ENCODE data around the gene SSX4.
"Not testable (repeated sequence)": the region's sequence is repeated elsewhere in the genome, so short reads cannot be mapped to it uniquely, and the experiment has no call there.

SSX4 gene, protein sequence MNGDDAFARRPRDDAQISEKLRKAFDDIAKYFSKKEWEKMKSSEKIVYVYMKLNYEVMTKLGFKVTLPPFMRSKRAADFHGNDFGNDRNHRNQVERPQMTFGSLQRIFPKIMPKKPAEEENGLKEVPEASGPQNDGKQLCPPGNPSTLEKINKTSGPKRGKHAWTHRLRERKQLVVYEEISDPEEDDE

DNA sequence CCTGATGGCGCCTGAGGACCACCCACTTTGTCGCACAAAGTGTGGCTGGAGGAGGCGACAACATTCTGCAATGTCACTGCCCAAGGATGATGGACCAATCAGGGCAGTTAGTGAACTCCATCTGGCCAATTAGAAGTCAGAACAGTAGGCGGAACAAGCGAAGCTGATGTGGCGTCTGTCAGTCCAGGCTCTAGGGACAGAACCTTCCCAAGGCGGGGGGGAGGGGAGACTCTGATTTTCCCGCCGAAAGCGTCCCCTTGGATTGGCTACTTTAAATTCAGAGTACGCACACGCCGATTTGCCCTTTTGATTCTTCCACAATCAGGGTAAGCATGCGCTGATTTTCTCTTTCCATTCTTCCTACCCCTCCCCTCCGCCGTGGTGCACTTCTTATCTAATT, at the start of gene SSX4:
SSX4 (plus strand) TSS at position 301 of the 400 bp plus-strand sequence. CDS start 515 bp downstream, outside the sequence.
- DNase-seq: not testable (repeated sequence)

- DNase-seq: not testable (repeated sequence)
These were observed 37.3 kb upstream of the SSX4 start for GRCh38 chrX:48346059-48346458.

- not testable (repeated sequence) for DNase-seq
These were observed 26.8 kb upstream of the SSX4 start, which contains the start of gene SSX3 for GRCh38 chrX:48356315-48357094. Gene SSX3 (minus strand): TSS chrX:48356703. CDS start chrX:48355249, 1,454 bp downstream.

GRCh38 chrX:48357681-48358080, 25.7 kb upstream of the SSX4 start:
- no peak for DNase-seq

DNA sequence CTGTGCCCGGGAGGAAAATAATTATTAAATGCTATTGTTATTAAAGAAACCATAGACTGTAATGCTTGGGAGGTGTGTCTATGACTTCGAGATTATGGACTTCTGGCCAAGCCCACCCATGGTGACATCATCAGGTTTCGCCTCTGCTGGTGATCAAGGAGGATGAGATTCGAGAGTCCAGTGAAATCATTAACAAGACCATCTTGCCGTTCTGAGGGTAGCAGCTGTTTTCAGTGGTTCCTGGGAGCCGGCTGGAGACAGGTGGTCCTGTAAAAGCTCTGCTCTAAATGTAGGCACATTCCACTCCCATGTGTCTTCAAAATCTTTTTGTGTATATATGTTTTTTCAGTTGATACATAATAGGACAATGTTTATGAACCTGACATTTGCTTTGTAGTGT, 24.1 kb upstream of the SSX4 start:
- not testable (repeated sequence) for DNase-seq

DNA sequence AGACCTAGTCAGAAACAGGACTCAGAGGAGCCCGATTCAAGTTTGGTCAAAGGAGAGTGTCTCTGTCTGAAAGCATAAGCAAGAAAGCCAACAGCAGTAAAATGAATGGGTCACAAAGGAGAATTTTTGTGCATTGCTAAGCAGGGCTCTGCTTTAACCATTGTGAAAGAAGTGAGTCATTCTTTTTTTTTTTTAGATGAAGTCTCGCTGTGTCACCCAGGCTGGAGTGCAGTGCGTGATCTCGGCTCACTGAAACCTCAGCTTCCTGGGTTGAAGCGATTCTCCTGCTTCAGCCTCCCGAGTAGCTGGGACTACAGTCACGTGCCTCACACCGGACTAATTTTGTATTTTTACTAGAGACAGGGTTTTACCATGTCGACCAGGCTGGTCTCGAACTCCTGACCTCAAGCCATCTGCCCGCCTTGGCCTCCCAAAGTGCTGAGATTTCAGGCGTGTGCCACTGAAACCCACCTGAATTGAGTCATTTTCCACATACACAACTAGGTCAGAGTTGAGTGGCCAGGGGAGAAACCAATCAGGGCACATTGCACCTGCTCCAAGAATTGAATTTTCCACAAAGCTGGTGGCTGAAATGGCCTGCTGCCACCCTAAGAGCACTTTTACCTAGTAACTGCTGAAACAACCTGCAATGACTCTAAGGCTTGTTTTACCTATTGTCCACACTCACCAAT, 15.5 kb upstream of the SSX4 start:
- DNase-seq: not testable (repeated sequence)

GRCh38 chrX:48370408-48370807, 12.9 kb upstream of the SSX4 start:
- DNase-seq: not testable (repeated sequence)

- DNase-seq: not testable (repeated sequence)
These were observed 13.6 kb downstream of the SSX4 start for GRCh38 chrX:48396931-48397330.

GRCh38 chrX:48397825-48398224, 14.5 kb downstream of the SSX4 start:
- not testable (repeated sequence) for DNase-seq

GRCh38 chrX:48411860-48412259, 28.5 kb downstream of the SSX4 start, which contains the start of gene SSX4B:
Gene SSX4B (minus strand): TSS chrX:48411960. CDS start chrX:48411372, 588 bp downstream.
- not testable (repeated sequence) for DNase-seq

DNA sequence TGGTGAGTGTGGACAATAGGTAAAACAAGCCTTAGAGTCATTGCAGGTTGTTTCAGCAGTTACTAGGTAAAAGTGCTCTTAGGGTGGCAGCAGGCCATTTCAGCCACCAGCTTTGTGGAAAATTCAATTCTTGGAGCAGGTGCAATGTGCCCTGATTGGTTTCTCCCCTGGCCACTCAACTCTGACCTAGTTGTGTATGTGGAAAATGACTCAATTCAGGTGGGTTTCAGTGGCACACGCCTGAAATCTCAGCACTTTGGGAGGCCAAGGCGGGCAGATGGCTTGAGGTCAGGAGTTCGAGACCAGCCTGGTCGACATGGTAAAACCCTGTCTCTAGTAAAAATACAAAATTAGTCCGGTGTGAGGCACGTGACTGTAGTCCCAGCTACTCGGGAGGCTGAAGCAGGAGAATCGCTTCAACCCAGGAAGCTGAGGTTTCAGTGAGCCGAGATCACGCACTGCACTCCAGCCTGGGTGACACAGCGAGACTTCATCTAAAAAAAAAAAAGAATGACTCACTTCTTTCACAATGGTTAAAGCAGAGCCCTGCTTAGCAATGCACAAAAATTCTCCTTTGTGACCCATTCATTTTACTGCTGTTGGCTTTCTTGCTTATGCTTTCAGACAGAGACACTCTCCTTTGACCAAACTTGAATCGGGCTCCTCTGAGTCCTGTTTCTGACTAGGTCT, 43.8 kb downstream of the SSX4 start:
- not testable (repeated sequence) for DNase-seq

DNA sequence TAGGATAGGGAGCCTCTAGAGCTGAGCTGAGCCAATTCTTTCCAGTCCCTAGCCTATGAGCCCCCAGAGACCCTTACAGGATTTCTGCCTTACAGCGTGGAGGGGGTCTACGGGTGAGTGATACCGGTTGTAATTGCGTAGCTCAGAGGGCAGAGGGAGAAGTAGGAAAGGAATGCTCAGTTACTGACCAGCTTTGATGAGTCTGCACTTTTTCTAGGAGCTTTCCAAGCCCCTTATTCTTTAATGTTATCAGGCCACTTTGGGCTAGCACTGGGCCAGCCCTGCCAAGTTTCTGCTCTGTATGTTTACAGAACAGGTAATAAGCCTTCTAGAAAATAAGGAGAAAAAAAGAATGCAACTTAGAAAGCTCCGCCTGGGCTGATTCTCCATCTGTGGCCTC, 46.3 kb downstream of the SSX4 start:
- not testable (repeated sequence) for DNase-seq

DNA sequence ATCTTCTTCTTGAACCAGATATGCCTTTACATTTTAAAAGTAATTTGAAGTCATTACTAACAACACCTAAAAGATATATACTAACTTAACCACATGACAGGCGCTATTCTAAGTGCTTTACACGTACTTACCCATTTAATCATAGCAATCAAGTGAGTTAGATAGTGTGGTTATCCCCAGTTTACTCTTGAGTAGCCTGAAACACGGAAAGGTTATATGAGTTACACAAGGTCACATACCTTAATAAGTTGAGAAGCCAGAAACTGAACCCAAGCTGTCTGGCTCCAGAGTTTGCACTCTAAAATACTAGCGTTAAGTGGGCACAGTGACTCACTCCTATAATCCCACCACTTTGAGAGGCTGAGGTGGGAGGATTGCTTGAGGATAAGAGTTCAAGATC, 46.8 kb downstream of the SSX4 start:
- DNase-seq: not testable (repeated sequence)

DNA sequence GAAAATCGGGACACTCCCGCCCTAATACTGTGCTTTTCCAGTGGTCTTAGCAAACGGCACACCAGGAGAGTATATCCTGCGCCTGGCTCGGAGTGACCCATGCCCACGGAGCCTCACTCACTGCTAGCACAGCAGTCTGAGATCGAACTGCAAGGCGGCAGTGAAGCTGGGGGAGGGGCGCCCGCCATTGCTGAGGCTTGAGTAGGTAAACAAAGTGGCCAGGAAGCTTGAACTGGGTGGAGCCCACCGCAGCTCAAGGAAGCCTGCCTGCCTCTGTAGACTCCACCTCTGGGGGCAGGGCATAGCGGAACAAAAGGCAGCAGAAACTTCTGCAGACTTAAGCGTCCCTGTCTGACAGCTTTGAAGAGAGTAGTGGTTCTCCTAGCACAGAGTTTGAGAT, 50.4 kb downstream of the SSX4 start:
- not testable (repeated sequence) for DNase-seq

All from femur (tissue), 1 donor.